Liver (tissue), 9 donors: ENCODE results near the gene INPP4A. TPM values are rescaled to one million over a fixed set of nuclear protein-coding genes. Genes with fewer than 3 reads are reported as not detected.

Source experiments
- DNase-seq: peaks from one replicate; pipeline ENCODE4 v3.0.0-alpha.2; 2017; ENCODE audit warnings: low spot score
- H3K27ac ChIP-seq, 2 donors: one replicate each; pipeline ENCODE4 v1.7.0; 2013; ENCODE audit warnings: inconsistent platforms in 2 of 2, low read length in 2 of 2, control low read depth in 1 of 2, low read depth in 1 of 2, mild to moderate bottlenecking in 1 of 2
- H3K27me3 ChIP-seq, 4 donors: one replicate each; pipeline versions ENCODE4 v1.6.1 to v1.7.0; 2013; ENCODE audit warnings: low read length in 3 of 4, inconsistent platforms in 1 of 4, mild to moderate bottlenecking in 1 of 4, moderate library complexity in 1 of 4; ENCODE audit not compliant: control insufficient read depth in 4 of 4, insufficient read depth in 4 of 4
- H3K36me3 ChIP-seq, 4 donors: one replicate each; pipeline versions ENCODE4 v1.6.1 to v1.7.0; 2013; ENCODE audit warnings: low read length in 3 of 4, mild to moderate bottlenecking in 3 of 4, low read depth in 1 of 4, moderate library complexity in 1 of 4; ENCODE audit not compliant: control insufficient read depth in 4 of 4, insufficient read depth in 3 of 4
- H3K4me1 ChIP-seq, 4 donors: one replicate each; pipeline versions ENCODE4 v1.6.1 to v1.7.0; 2013; ENCODE audit warnings: low read length in 3 of 4, mild to moderate bottlenecking in 3 of 4, moderate library complexity in 1 of 4; ENCODE audit not compliant: control insufficient read depth in 4 of 4, insufficient read depth in 4 of 4
- H3K4me3 ChIP-seq, 3 donors: one replicate each; pipeline versions ENCODE4 v1.6.1 to v1.7.0; 2013; ENCODE audit warnings: low read length in 3 of 3, control low read depth in 1 of 3, low read depth in 1 of 3, mild to moderate bottlenecking in 1 of 3
- H3K9ac ChIP-seq, 2 donors: one replicate each; pipeline ENCODE4 v1.7.0; 2013; ENCODE audit warnings: low read length in 2 of 2, mild to moderate bottlenecking in 2 of 2, moderate library complexity in 2 of 2, control low read depth in 1 of 2, low read depth in 1 of 2
- H3K9me3 ChIP-seq, 4 donors: one replicate each; pipeline versions ENCODE4 v1.6.1 to v1.7.0; 2013; ENCODE audit warnings: low read length in 3 of 4; ENCODE audit not compliant: control insufficient read depth in 4 of 4
- EGR1 ChIP-seq, 2 donors: IDR thresholded peaks; 2 replicates each; pipeline ENCODE4 v1.6.1; 2016 to 2018; ENCODE audit warnings: antibody characterized with exemption in 2 of 2, low read depth in 2 of 2
- FOXA1 ChIP-seq: IDR thresholded peaks from 2 replicates; pipeline ENCODE4 v1.6.1; 2016; ENCODE audit warnings: antibody characterized with exemption
- FOXA2 ChIP-seq: IDR thresholded peaks from 2 replicates; pipeline ENCODE4 v1.6.1; 2016; ENCODE audit warnings: antibody characterized with exemption
- HNF4A ChIP-seq, 2 donors: conservative IDR thresholded peaks; 2 replicates each; pipeline ENCODE4 v1.6.1; 2016; ENCODE audit warnings: antibody characterized with exemption in 2 of 2, mild to moderate bottlenecking in 2 of 2
- HNF4G ChIP-seq: IDR thresholded peaks from 2 replicates; pipeline ENCODE4 v1.6.1; 2016; ENCODE audit warnings: antibody characterized with exemption
- JUND ChIP-seq, 2 donors: IDR thresholded peaks; 2 replicates each; pipeline ENCODE4 v1.6.1; 2016; ENCODE audit warnings: antibody characterized with exemption in 2 of 2
- MAX ChIP-seq: IDR thresholded peaks from 2 replicates; pipeline ENCODE4 v1.6.1; 2016; ENCODE audit warnings: antibody characterized with exemption
- NR2F2 ChIP-seq: IDR thresholded peaks from 2 replicates; pipeline ENCODE4 v1.6.1; 2016; ENCODE audit warnings: antibody characterized with exemption
- RAD21 ChIP-seq, 2 donors: IDR thresholded peaks; 2 replicates each; pipeline ENCODE4 v1.6.1; 2016; ENCODE audit warnings: antibody characterized with exemption in 2 of 2, mild to moderate bottlenecking in 2 of 2
- RXRA ChIP-seq, 2 donors: IDR thresholded peaks; 2 replicates each; pipeline ENCODE4 v1.6.1; 2017 to 2018; ENCODE audit warnings: antibody characterized with exemption in 2 of 2, mild to moderate bottlenecking in 1 of 2
- SP1 ChIP-seq: IDR thresholded peaks from 2 replicates; pipeline ENCODE4 v1.6.1; 2018; ENCODE audit warnings: antibody characterized with exemption, mild to moderate bottlenecking
- YY1 ChIP-seq: IDR thresholded peaks from 2 replicates; pipeline ENCODE4 v1.6.1; 2016; ENCODE audit warnings: antibody characterized with exemption, mild to moderate bottlenecking
- WGBS: extraction: QIAGEN DNeasy Blood & Tissue Kit; methylation state at CpG from one replicate; pipeline ENCODE4 v1.1.7; 2013; 5-methylcytosine and 5-hydroxymethylcytosine counted together
- polyA plus RNA-seq, 2 donors: library from polyadenylated mRNA; stranded (reverse) in 1 of 2; unstranded in 1 of 2; fragments of 200-250 nt in 1 of 2; fragments of >200 nt in 1 of 2; fragmentation: Nextera tagmentation in 1 of 2; extraction: Ambion mirVana in 1 of 2; gene quantifications; one replicate each; pipeline versions ENCODE4 v1.2.1 to v1.2.3, GENCODE V29; 2013 to 2015
- total RNA-seq, 2 donors: library from RNA; depleted of rRNA; stranded (reverse); fragments of >200 nt; gene quantifications; one replicate each; pipeline ENCODE4 v1.2.3, GENCODE V29; 2014
- TF ChIP-seq, protein P1 (sequence below): IDR thresholded peaks from 2 replicates; pipeline ENCODE4 v1.6.1; 2016; ENCODE audit warnings: antibody characterized with exemption
- TF ChIP-seq, protein P2 (sequence below): fragments of 150-350 bp; IDR thresholded peaks from 2 replicates; pipeline ENCODE4 v1.5.1; 2017; ENCODE audit warnings: improper control_type of control experiment, low read depth, low read length; ENCODE audit not compliant: missing input control
- donor health status: healthy.
- donor health status: healthy.
- donor health status: healthy.
- donor health status: healthy.
- donor health status: healthy.

INPP4A gene
- total and polyA plus RNA-seq, 4 donors: 2.9 to 14.9 (median 7.2) TPM

GRCh38 chr2:98577313-98577712 is 132.7 kb downstream of the INPP4A start:
- TF ChIP-seq RXRA (IDR thresholded peaks at IDR 0.05) (no peak), FOXA2 (no peak), YY1 (no peak)
- H3K27ac ChIP-seq: no peak overlapping the region
- no peaks in the 10 kb centered on the region for H3K27me3 ChIP-seq
- peak; percentile 10 for DNase-seq
- H3K4me3 ChIP-seq: no peak overlapping the region
- H3K36me3 ChIP-seq: peaks cover 2 to 25% (median 10%) of the 10 kb centered on the region in 4 donors
- H3K9ac ChIP-seq: no peak overlapping the region
- 83% methylated on average over 10 of the region's 10 CpGs for WGBS
- no peaks in the 10 kb centered on the region for H3K9me3 ChIP-seq
- H3K4me1 ChIP-seq: no peaks in the 10 kb centered on the region

GRCh38 chr2:98578231-98578630 is 133.6 kb downstream of the INPP4A start:
- Histone ChIP-seq H3K9me3 (no peaks in the 10 kb centered on the region), H3K27me3 (no peaks in the 10 kb centered on the region), H3K4me3 (no peak overlapping the region), H3K27ac (no peak overlapping the region), H3K4me1 (no peaks in the 10 kb centered on the region), H3K36me3 (peaks cover 2 to 20% (median 11%) of the 10 kb centered on the region in 4 donors), H3K9ac (no peak overlapping the region)
- no peak for DNase-seq
- TF ChIP-seq HNF4A (conservative IDR thresholded peaks at IDR 0.05): no peak
- TF ChIP-seq, protein P1, sequence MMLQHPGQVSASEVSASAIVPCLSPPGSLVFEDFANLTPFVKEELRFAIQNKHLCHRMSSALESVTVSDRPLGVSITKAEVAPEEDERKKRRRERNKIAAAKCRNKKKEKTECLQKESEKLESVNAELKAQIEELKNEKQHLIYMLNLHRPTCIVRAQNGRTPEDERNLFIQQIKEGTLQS: no peak
- TF ChIP-seq RXRA (IDR thresholded peaks at IDR 0.05): no peak
- TF ChIP-seq RAD21 (IDR thresholded peaks at IDR 0.05): no peak
- TF ChIP-seq, protein P2, sequence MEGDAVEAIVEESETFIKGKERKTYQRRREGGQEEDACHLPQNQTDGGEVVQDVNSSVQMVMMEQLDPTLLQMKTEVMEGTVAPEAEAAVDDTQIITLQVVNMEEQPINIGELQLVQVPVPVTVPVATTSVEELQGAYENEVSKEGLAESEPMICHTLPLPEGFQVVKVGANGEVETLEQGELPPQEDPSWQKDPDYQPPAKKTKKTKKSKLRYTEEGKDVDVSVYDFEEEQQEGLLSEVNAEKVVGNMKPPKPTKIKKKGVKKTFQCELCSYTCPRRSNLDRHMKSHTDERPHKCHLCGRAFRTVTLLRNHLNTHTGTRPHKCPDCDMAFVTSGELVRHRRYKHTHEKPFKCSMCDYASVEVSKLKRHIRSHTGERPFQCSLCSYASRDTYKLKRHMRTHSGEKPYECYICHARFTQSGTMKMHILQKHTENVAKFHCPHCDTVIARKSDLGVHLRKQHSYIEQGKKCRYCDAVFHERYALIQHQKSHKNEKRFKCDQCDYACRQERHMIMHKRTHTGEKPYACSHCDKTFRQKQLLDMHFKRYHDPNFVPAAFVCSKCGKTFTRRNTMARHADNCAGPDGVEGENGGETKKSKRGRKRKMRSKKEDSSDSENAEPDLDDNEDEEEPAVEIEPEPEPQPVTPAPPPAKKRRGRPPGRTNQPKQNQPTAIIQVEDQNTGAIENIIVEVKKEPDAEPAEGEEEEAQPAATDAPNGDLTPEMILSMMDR: no peak
- TF ChIP-seq FOXA2: no peak
- no peak for TF ChIP-seq JUND (IDR thresholded peaks at IDR 0.05)
- TF ChIP-seq FOXA1: no peak
- TF ChIP-seq SP1: no peak
- TF ChIP-seq MAX: no peak
- no peak for TF ChIP-seq NR2F2
- TF ChIP-seq EGR1 (IDR thresholded peaks at IDR 0.05; ENCODE audit: low read depth in 2 of 2): no peak
- 95% methylated on average over 9 of the region's 9 CpGs for WGBS

- no peak for DNase-seq
- WGBS: 97% methylated on average over 7 of the region's 7 CpGs
- Histone ChIP-seq H3K4me1 (peaks cover 0 to 7% (median 3%) of the 10 kb centered on the region in 4 donors), H3K4me3 (no peak overlapping the region), H3K27ac (no peak overlapping the region), H3K9ac (no peak overlapping the region), H3K27me3 (no peaks in the 10 kb centered on the region), H3K36me3 (peaks cover 1 to 20% (median 9%) of the 10 kb centered on the region in 4 donors), H3K9me3 (no peaks in the 10 kb centered on the region)
- TF ChIP-seq EGR1 (IDR thresholded peaks at IDR 0.05; ENCODE audit: low read depth in 2 of 2) (no peak), FOXA1 (no peak), HNF4G (no peak), FOXA2 (no peak)
- TF ChIP-seq, protein P1: no peak
- TF ChIP-seq, protein P2: no peak
Measured at GRCh38 chr2:98579926-98580325, 135.3 kb downstream of the INPP4A start.
